ENCODE results near the gene WDR90. TPM values are rescaled to one million over a fixed set of nuclear protein-coding genes. Genes with fewer than 3 reads are reported as not detected.

The WDR90 gene
- total RNA-seq, 4 donors from 2014 or later: 6.7 to 30.1 (median 8.4) TPM

DNA sequence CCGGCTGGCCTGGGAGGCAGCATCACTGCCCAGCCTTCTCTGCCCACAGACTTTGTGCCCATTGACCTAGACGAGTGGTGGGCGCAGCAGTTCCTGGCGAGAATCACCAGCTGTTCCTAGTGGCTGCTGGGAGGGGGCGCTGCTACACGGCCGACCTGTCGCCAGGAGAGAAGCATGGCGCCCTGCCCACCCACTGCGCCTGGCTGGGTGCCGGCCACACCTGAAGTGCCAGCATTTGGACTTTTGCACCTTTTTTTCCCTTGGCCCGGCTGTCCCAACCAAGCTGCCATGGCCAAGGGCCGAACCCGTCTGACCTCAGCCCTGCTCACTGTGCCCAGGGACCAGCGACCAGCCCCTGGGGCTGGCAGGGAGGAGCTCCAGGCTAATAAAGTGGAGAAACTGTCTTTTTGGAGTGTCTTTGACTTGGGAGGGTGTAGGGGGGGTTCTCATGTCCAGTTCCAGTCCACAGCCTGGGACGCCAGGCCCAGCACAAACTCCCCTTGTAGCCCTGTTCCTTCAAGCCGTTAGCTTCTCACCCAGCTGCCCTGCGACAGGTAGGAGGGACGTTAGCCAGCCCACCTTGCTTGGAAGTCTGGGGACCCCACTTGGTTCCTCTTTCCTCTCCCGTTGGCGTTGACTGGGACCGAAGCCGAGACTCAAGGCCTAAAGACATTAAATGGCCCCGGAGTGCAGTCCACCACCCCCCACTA lies 939 bp upstream of the WDR90 start:
- TF ChIP-seq, protein P1, sequence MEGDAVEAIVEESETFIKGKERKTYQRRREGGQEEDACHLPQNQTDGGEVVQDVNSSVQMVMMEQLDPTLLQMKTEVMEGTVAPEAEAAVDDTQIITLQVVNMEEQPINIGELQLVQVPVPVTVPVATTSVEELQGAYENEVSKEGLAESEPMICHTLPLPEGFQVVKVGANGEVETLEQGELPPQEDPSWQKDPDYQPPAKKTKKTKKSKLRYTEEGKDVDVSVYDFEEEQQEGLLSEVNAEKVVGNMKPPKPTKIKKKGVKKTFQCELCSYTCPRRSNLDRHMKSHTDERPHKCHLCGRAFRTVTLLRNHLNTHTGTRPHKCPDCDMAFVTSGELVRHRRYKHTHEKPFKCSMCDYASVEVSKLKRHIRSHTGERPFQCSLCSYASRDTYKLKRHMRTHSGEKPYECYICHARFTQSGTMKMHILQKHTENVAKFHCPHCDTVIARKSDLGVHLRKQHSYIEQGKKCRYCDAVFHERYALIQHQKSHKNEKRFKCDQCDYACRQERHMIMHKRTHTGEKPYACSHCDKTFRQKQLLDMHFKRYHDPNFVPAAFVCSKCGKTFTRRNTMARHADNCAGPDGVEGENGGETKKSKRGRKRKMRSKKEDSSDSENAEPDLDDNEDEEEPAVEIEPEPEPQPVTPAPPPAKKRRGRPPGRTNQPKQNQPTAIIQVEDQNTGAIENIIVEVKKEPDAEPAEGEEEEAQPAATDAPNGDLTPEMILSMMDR (IDR thresholded peaks at IDR 0.05; ENCODE audit: low read depth): no peak

DNA sequence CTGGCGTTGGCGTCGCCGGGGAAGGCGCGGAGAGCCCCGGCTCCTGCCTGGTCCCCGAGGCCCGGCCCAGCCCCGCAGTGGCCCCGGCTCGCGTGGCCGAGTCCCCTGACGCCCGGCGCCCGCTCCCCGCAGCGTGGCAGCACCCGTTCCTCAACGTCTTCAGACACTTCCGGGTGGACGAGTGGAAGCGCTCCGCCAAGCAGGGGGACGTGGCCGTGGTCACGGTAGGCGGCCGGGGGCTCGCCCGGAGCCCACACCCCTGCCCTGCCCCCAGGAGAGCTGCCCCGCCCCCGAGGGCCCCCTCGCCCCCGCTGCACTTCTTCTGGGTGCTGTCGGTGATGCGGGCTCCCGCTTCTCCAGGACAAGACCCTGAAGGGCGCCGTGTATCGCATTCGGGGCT lies 466 bp downstream of the WDR90 start:
- TF ChIP-seq, protein P1 (IDR thresholded peaks at IDR 0.05; ENCODE audit: low read depth): no peak

DNA sequence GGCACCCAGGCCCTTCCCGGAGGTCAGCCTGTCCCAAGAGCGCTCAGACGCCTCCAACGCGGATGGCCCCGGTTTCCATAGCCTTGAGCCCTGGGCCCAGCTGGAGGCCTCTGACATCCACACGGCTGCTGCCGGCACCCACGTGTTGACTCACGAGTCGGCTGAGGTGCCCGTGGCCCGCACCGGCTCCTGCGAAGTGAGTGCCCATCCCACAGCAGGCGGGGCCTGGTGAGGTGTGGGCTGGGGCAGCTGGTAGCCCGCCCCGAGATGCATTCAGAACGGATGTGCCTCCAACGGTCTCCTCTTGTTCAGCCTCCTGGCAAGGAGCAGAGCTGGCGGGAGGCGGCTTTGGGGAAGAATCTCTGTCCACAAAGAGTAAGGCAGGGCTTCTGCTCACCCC lies 2.7 kb downstream of the WDR90 start:
- TF ChIP-seq, protein P1 (IDR thresholded peaks at IDR 0.05; ENCODE audit: low read depth): no peak

DNA sequence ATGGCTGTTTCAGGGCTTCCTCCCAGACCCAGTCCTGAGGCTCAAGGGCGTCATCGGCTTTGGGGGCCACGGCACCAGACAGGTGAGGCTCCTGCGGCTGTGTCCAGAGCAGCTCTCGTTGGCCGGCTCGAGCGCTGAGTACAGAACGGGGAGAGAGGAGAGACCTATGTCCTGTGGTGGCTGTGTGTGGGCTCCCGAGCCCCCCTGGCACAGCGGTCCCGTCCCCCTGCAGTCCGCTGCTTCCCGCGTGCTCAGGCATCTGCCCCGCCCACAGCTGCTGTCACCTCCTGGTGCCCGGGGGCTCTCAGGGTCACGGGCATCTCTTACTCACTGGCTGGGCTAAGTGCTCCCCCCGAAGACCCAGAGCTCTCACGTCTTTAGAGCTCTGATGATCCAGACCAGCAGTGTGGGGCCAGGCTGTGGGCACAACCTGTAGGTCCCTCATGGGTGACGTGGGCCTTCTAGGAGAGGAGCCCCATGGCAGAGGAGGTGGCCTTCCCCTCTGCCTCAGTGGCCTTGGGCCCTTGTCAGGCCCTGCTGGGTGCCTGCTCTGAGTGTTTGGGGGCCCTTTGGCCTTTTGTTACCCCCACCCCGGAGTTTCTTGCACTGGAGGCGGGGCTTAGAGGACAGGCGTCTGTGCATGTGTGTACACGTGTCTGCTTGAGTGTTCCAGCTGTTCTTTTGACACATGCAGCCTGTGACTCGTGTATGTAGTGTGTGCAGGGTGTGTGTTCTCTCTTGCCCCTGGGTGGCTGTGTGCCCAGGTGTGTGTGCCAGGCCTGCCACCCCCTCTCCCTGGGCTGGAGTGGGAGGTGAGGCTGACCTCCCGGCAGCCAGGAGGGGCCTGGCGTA lies 3.5 kb downstream of the WDR90 start:
- TF ChIP-seq, protein P1 (IDR thresholded peaks at IDR 0.05; ENCODE audit: low read depth): no peak

DNA sequence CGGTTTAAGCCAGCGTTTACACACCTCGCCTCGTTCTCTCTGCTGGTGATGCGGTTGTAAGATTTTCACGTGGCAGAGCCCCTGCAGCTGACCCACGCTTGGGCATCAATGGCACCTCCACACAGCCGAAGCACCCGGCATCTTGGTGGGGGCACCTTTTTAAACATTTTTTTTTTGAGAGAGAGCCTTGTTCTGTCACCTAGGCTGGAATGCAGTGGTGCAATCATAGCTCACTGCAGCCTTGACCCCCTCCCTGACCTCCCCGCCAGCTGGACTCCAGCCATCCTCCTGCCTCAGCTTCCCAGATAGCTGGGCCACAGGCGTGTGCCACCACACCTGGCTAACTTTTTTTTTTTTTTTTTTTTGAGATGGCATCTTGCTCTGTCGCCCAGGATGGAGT lies 4.9 kb downstream of the WDR90 start:
- TF ChIP-seq, protein P1 (IDR thresholded peaks at IDR 0.05; ENCODE audit: low read depth): no peak

DNA sequence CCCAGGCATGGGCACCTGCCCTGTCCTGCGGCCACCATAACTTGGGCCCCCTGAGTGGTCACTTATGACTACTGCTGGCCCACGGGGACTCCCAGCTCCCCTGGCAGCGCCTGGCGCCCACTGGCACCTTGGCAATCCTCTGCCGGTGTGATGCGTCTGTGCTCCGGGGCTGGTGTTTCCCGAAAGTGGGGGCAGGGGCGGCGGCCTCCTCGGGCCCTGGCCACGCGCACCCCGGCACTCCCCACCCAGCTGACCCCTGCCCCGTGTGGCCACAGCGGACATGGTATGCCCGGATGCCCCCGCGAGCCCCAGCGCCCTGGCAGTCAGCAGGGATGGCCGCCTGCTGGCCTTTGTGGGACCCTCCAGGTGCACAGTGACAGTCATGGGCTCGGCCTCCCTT lies 8.3 kb downstream of the WDR90 start:
- TF ChIP-seq, protein P1 (IDR thresholded peaks at IDR 0.05; ENCODE audit: low read depth): no peak
